ENCODE measurements around the gene ZFAND4.
"Not testable (repeated sequence)": the region's sequence is repeated elsewhere in the genome, so short reads cannot be mapped to it uniquely, and the experiment has no call there.

The ZFAND4 gene

GRCh38 chr10:45640049-45640448, 32.5 kb downstream of the ZFAND4 start:
- no peak for DNase-seq

GRCh38 chr10:45627412-45628048, 45.0 kb downstream of the ZFAND4 start:
- no peak for DNase-seq

GRCh38 chr10:45625879-45626278, 46.7 kb downstream of the ZFAND4 start:
- DNase-seq: no peak

GRCh38 chr10:45624724-45625123, 47.8 kb downstream of the ZFAND4 start:
- DNase-seq: no peak

GRCh38 chr10:45614869-45615268, 57.7 kb downstream of the ZFAND4 start:
- DNase-seq: no peak

GRCh38 chr10:45612741-45613140, 59.8 kb downstream of the ZFAND4 start:
- DNase-seq: no peak

GRCh38 chr10:45608052-45608451, 64.5 kb downstream of the ZFAND4 start:
- DNase-seq: no peak

- DNase-seq: no peak
These were observed 65.3 kb downstream of the ZFAND4 start for GRCh38 chr10:45607276-45607675.

- DNase-seq: no peak
These were observed 69.7 kb downstream of the ZFAND4 start for GRCh38 chr10:45602836-45603235.

- no peak for DNase-seq
These were observed 70.4 kb downstream of the ZFAND4 start for GRCh38 chr10:45602082-45602730.

- not testable (repeated sequence) for DNase-seq
These were observed 71.2 kb downstream of the ZFAND4 start for GRCh38 chr10:45601254-45601930.

- DNase-seq: not testable (repeated sequence)
These were observed 72.0 kb downstream of the ZFAND4 start for GRCh38 chr10:45600337-45601253.

GRCh38 chr10:45599646-45600045, 72.9 kb downstream of the ZFAND4 start:
- no peak for DNase-seq

GRCh38 chr10:45599021-45599603, 73.5 kb downstream of the ZFAND4 start:
- no peak for DNase-seq

GRCh38 chr10:45596526-45596925, 76.0 kb downstream of the ZFAND4 start:
- no peak for DNase-seq

- DNase-seq: peak; percentile 96
These were observed 78.1 kb downstream of the ZFAND4 start for GRCh38 chr10:45594276-45595157.

- DNase-seq: no peak
These were observed 78.7 kb downstream of the ZFAND4 start for GRCh38 chr10:45593938-45594275.

- DNase-seq: no peak
These were observed 79.6 kb downstream of the ZFAND4 start for GRCh38 chr10:45592926-45593325.

GRCh38 chr10:45592432-45592831, 80.1 kb downstream of the ZFAND4 start:
- no peak for DNase-seq

- no peak for DNase-seq
These were observed 81.3 kb downstream of the ZFAND4 start for GRCh38 chr10:45591280-45591679.

- DNase-seq: no peak
These were observed 82.7 kb downstream of the ZFAND4 start for GRCh38 chr10:45589868-45590267.

- DNase-seq: no peak
These were observed 83.6 kb downstream of the ZFAND4 start for GRCh38 chr10:45589009-45589408.
